HG02642 (cell line): ENCODE results near the gene UBE2G2.
"Not testable (repeated sequence)": the region's sequence is repeated elsewhere in the genome, so short reads cannot be mapped to it uniquely, and the experiment has no call there.

Experiments
- ATAC-seq: cut with Tn5 transposase; IDR thresholded peaks from one replicate; pipeline ENCODE4 v1.9.1; 2021; ENCODE audit warnings: mild to moderate bottlenecking; ENCODE audit not compliant: unreplicated experiment, poor library complexity

Gene UBE2G2

GRCh38 chr21:44836666-44837471, 35.2 kb upstream of the UBE2G2 start:
- no peak for ATAC-seq

DNA sequence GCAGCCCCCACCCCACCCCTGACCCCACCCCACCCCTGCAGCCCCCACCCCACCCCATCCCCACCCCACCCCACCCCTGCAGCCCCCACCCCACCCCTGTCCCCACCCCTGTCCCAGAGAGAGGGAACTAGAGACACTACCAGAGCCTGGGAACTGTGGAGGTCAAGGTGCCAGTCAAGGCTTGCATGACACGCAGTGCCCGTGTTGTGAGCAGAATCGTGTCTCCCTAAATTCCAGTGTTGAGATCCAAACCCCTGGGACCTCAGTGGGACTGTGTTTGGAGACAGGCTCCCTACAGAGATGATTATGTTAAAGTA, 34.7 kb upstream of the UBE2G2 start:
- ATAC-seq: no peak

- ATAC-seq: no peak
Observed at GRCh38 chr21:44835647-44835973, 34.0 kb upstream of the UBE2G2 start.

DNA sequence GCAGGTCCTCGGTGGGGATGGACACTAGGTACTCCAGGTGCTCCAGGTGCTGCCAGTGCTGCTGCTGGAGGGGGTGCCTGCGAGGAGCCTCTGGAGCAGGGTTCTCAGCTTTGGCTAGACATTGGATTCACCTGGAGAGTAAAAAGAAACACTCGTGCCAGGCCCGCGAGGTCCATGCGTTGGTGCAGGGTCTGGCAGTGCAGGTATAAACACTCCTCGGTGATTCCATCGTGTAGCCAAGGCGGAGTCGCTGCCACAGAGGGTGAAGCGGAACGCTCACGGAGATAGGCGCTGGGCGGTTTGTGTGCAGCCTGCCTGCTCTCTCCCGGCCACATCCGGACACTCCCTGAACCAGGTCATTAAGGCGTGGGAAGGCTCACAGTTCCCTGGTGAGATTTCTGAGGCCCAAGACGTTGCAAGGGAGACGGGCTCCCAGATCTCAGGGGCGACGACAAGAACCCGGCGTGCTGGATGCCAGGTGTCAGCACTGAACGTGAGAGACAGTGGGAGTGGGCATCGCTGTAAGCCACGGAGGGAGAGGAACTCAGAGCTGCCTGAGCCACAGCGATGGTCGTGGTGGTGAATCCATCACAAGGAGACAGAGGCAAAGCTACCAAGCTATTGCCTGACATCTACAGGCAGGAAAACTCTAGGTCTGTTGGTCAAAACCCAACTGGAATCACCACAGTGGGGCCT, 33.5 kb upstream of the UBE2G2 start:
- ATAC-seq: no peak

DNA sequence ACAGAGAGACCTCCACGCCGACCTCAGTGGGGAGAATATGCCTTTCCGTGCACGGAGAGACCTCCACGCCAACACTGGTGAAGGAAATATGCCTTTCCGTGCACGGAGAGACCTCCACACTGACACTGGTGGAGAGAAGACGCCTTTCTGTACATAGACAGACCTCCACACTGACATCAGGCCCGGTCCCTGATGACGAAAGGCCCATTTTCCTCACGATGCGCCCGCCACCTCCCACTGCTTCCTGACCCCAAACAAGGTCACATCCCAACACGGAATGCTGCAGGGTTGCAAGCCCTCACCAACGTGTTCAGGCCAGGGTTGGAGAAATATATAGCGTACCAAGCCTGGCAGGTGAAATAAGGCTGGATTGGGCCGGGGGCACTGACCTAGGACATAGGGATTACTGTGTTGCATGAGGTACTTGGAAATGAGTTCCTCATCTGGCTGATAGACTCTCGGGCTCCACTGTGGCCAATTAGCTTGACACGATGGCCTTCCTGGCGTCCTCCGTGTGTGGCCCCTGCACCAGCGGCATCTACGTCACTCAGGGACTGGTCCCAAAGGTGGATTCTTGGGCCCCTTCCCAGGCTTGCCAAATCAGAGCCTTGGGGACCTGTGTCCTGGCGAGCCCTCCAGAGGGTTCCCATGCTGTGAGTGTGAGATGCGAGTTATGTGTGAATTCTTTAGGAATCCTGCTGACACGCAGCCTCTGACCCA, 32.8 kb upstream of the UBE2G2 start:
- ATAC-seq: no peak

GRCh38 chr21:44833663-44834062, 32.0 kb upstream of the UBE2G2 start:
- no peak for ATAC-seq

GRCh38 chr21:44832516-44833255, 31.1 kb upstream of the UBE2G2 start:
- not testable (repeated sequence) for ATAC-seq

DNA sequence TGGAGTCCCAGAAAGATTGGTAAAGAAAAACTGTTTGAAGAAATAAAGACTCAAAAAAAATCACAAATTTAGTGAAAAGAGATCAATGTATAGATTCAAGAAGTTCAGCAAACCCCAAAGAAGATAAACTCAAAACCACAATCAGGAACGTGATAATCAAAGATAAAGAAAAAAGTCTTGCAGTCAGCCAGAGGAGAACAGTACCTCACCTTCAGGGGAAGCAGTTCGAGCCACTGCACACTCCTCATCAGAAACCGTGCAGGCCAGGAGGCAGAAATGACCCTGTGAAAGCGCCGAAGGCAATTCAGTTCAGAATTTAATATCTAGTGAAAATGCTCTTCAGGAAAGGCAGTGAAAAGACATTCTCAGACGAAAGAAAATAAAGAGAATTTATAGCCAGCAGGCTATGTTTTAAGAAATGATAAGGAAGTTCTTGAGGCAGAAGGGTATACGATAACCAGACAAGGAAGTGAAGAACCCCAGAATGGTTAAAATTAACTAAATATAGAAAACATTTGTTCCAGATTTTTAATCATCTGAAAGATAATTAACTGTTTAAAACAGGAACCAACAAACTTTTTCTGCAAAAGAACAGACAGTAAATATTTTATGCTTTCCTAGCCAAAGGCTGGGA, 29.7 kb upstream of the UBE2G2 start:
- ATAC-seq: no peak

DNA sequence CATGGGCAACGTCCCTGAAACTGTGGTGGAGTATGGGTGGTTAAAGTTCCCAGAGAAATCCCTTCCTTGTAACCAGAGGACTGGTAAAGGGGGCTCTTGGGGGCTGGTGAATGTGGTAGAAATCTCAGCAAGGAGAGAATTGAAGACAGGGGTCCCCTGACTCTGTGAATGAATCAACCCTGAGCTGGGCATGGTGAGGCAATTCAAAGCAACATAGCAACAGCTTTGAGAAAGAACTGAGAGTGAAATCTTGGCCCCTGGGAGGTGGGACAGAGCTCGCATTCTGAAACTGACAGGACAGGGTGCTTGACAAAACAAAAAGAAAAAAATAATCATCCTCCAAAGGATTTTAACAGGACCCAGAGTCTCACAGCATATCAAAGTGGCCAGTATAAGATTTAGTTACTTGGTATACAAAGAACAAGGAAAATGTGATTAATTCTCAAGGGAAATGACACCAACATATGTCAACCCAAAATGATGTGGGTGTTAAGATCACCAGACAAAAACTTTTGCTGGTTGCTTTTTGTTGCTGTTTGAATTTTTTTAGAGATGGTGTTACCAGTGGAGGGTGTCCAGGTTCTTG, 28.0 kb upstream of the UBE2G2 start:
- ATAC-seq: no peak

GRCh38 chr21:44828362-44829056, 26.9 kb upstream of the UBE2G2 start:
- ATAC-seq: no peak

DNA sequence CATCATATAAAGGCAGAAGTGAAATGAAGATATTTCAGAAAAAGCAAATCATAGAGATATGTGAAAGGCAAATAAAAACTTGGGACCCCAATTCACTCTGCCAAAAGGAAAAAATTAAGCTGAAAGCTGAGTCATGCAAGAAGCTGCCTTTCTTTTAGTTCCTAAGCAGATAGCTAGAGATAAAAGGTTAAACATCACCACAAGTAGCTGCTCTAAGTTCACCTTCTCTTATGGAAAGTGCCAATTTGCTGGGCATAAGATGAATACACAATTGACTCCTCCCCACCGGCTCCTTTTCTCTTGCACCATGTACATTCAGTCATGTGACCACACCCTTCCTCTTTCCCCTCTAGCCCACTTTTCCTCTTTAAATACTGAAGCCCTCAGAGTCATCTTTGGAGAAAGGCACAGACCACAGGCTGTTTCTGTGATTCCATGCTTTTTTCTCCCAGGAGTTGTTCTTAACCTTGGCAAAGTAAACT, 21.6 kb upstream of the UBE2G2 start:
- no peak for ATAC-seq

- ATAC-seq: no peak
Observed at GRCh38 chr21:44822484-44823178, 21.0 kb upstream of the UBE2G2 start.

DNA sequence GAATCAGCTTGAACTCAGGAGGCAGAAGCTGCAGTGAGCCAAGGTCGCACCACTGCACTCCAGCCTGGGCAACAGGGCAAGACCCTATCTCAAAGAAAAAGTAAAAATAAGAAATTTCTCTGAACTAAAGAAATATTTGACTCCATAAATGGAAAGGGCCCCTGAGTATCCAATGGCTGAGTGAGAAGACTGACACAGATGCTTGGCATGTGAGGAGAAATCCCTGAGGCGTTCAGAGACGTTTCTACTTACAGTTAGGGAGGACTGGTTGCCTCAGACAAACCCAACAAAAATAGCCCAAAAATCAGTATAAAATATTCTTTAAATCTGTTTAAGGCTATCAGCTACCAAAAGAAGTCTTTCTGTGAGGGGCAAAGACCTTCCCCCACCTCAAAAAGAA, 19.2 kb upstream of the UBE2G2 start:
- ATAC-seq: no peak

DNA sequence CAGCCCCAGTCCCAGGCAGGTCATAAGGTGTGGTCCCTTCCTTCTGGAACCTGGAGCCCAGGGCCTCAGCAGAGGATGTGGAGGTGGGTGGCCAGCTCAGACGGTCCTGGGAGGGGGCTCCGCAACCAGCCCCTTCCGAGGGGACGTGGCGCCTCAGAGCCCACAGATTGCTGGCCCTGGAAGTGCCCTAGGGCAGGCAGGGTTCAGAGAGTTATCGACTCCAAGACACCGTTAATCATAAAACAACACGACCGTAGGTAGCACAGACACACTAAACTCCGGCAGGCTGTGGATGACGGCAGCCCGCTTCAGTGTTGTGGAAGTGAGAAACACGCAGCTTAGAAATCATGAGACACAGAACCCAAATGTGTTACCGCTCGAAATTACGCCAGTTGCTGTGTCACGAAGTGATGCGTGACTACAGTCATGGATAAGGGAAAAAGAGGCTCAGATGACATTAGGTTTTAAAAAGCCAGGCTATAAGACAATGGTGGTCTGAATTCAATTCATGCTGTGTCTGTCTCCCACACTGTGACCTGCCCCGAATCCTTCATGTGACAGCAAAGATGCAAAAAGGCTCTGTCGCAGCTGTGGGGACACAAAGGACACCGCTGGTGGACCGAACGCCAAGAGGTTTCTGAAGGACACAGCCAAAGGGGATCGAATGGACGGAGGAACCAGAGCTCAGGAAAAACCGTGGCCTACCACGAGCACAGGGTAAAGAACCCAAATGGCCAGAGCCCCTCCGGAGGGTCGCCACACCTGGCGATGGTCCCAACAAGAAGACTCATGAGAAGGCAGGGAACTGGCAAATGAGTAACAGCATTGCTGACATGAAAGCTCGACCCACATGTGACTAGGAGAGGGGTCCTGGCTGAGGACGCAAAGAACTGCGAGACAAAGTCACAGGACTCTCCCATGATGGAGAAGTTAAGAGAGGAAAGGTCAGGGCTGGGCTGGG, 17.9 kb upstream of the UBE2G2 start:
- ATAC-seq: no peak

GRCh38 chr21:44818640-44819011, 17.0 kb upstream of the UBE2G2 start:
- ATAC-seq: no peak

DNA sequence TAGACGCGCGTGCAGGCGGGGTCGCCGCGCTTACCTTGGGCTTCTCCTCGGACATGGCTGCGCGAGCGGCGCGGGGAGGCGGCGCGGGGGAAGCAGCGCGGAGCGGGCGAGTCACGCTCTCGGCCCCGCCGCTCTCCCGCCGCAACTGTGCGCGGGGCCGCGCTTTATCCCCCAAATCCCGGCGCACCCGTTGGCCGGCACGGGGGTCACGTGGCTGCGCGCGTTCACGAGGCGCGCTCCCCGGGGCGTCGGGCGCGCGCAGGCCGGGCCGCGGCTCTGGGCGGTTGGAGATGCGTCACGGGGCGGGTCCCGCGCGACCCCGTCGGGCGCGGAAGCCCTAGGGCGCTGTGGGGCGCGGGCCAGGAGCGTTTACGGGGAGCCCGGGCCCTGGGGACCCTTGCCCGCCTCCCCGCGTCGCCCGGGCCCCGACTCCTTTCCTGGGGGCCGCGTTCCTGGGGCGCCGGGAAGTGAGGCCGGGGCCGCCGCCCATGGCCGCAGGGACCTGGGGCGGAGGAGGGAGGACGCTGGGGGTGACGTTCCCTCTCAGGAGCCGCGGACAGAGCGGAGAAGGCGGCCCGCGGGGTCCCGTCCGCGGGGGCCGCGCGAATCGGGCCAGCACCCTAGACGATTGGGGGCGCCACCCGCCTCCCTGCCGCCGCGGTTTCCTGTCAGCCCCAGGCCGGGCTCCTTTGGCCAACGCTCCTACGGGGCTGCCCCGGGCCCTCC, 16.5 kb upstream of the UBE2G2 start, which contains the start of gene SUMO3:
Gene SUMO3, minus strand, starts transcription at position 149 of the 726 bp plus-strand sequence. Its CDS starts 94 bp downstream, at position 55.
- peak; percentile 66 for ATAC-seq

- peak; percentile 76 for ATAC-seq
Observed at GRCh38 chr21:44817506-44817880, 15.9 kb upstream of the UBE2G2 start.
